C4-2B (cell line): ENCODE data around the gene COL4A1.
A peak's percentile ranks its signal among the peaks of the same experiment; 100 is the strongest.

Source experiments
- H3K27ac ChIP-seq: fragments of 450-650 bp; 2 replicates; pipeline ENCODE4 v1.5.1; 2017
- ZFX ChIP-seq: fragments of 450-650 bp; IDR thresholded peaks from 2 replicates; pipeline ENCODE4 v1.6.1; 2017
- TF ChIP-seq, protein P1 (sequence below): fragments of 450-650 bp; conservative IDR thresholded peaks from 2 replicates; pipeline ENCODE4 v1.5.1; 2017; ENCODE audit warnings: mild to moderate bottlenecking

COL4A1 gene

DNA sequence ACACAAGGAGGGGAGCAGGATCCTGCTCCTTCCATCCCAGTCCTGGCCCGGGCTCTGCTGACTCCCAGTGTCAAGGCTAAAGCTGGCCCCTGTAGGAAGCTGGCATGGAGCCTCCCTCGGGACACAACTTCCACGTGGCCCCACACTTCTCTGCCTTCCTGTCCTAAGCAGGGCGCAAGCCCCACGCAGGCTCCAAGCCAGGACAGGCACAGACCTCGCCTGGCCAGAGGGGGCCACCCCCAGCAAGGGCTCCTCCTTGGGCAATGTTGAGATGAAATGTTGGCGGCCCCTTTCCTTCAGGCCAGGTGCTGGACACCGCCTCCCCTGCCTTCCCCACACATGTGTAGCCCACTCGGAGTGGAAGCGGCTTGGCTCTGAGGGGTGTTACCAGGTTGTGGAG is 66.6 kb downstream of the COL4A1 start:
- TF ChIP-seq ZFX = no peak
- TF ChIP-seq, protein P1, sequence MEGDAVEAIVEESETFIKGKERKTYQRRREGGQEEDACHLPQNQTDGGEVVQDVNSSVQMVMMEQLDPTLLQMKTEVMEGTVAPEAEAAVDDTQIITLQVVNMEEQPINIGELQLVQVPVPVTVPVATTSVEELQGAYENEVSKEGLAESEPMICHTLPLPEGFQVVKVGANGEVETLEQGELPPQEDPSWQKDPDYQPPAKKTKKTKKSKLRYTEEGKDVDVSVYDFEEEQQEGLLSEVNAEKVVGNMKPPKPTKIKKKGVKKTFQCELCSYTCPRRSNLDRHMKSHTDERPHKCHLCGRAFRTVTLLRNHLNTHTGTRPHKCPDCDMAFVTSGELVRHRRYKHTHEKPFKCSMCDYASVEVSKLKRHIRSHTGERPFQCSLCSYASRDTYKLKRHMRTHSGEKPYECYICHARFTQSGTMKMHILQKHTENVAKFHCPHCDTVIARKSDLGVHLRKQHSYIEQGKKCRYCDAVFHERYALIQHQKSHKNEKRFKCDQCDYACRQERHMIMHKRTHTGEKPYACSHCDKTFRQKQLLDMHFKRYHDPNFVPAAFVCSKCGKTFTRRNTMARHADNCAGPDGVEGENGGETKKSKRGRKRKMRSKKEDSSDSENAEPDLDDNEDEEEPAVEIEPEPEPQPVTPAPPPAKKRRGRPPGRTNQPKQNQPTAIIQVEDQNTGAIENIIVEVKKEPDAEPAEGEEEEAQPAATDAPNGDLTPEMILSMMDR = no peak
- no peak overlapping the region for H3K27ac ChIP-seq

DNA sequence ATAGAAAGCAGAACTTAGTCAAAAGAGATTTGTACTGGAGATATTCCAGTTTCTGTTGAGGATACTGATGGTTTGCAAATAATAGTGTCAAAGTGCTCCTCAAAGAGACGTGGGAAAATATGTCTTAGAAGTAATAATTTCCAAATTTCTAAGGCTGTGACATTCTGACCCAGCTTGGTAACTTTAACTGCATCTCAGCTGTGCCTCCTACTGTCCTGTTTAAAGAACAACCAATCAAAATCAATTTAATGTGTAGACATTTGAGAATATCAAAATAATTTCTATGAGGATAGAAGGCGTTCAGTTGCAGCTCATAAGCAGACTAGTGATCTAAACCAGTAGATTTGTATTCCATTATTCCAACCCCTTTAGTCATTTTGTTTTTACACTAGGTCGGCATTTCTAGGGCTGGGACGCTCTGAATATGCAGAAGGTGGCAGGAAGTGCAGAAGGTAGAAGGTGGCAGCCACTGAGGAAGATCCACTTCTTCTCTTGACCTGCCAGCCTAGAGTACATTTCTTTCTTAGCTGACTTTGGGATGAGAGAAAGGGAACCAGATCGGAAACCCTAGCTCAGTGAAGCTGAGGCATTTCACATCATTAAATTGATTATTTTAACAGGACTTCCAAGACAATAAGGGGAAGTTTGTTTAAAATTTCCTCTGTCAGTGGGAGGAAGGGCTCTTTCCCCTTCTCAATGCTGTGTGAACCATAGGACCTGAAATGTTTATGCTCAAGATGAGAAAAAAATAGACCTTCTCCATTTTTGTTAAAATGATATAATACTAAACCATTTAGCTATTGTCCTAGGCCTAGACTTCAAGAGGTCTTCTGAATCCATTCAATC is 67.5 kb downstream of the COL4A1 start:
- TF ChIP-seq ZFX = no peak
- TF ChIP-seq, protein P1 = peak; percentile 15; the same call in 1 of the 2 replicates
- no peak overlapping the region for H3K27ac ChIP-seq

DNA sequence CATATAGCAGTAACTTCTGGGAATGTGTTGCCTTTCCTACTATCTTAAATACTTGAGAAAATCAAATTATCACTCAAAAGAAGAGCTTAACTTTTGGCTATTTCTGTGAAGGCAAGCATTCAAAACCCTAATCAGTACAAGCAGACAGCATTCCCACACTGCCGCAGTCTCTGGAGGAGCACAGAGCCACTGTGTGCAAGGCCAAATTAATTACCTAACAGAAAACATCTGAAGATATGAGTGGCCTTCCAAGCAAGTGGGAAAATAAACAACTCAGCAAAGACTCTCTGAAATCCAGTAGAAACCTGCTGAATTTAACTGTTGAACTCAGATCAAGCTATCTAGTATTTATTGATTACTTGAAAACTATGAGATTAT is 68.2 kb downstream of the COL4A1 start:
- H3K27ac ChIP-seq = no peak overlapping the region

DNA sequence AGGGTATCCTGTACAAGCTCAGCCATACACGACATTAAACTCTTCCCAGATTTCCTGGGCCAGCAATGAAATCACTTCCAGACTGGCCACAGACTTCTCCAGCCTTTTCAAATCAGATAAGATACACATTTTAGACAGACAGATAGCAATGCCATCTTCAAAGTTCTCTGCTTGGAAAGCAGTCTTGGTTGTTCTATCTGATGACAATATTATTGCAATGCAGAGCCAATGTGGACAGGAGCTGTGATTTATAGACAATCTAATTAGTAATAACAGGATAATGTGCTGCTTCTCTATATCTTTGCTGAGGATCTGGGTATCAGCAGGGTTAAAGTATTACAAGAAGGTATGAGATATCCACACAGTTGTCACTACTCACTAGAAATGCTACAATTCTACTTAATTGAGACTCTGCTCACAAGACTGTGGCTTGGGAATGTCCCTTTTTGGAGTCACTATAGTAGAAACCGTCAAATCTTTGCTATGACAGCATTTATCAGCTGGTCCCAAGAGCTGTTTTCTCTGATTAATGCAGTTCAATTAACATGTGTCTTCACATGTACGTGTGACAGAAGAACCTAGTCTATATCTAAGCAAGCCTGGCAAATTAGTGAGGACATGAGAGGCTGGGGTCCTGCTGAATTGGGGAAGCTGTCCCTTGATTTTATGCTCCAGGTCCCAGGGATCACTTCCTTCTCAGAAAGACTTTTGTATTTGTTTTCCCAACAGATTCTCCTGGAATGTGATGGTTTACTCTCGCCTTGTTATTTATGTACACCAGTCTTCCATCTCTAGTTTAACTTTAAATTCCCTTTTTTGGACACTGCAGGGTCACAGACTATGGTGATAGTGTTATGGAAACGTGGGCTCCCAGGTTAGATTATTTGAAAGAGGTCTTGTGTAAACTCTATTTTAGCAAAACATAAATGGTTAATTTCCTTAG is 68.8 kb downstream of the COL4A1 start:
- no peak overlapping the region for H3K27ac ChIP-seq
- TF ChIP-seq, protein P1 = no peak
- no peak for TF ChIP-seq ZFX

More for the DNA sequence above, 68.2 kb downstream of the COL4A1 start:
- no peak for TF ChIP-seq ZFX
- TF ChIP-seq, protein P1 = no peak

DNA sequence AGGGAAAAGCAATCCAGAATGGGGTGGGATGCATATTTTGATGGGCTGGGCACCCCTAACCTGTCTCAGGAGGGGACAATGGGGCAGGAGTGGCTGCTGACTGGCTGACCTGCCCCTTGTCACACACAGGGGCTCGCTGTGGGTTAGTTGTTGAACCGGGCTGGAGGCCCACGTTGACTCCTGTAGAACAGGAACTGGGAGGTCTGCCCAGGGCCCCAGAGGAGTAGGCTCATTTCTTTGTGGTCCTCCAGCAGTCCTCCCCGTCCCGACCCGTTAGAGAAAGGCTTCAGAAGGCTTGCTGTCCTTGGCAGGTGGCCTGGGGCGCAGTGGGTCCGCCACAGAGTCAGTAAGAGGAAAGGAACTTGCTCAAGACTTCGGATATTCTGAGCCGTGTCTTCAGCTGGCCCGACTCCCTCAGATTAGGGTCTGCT is 70.1 kb downstream of the COL4A1 start:
- H3K27ac ChIP-seq = no peak overlapping the region
- TF ChIP-seq, protein P1 = no peak
- TF ChIP-seq ZFX = no peak

DNA sequence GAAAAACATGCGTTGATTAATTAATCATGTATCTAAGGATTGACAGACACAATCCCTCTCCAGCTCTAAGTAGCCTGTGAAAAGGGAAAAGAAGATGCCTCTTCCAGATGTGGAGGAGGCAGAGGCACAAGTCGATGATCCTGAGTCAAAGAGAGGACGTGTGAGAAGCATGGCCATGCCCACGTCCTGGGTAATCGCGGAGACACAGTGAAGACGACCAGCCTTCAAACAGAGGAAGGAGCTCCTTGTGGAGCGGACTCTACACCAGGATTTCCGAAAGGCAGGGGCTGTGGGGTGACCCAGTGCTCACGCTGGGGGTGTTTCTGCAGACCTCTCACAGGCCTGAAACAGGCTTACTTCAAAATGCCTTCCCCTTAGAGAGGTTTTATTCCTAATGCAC is 70.5 kb downstream of the COL4A1 start:
- H3K27ac ChIP-seq = no peak overlapping the region
- TF ChIP-seq, protein P1 = no peak
- TF ChIP-seq ZFX = no peak

DNA sequence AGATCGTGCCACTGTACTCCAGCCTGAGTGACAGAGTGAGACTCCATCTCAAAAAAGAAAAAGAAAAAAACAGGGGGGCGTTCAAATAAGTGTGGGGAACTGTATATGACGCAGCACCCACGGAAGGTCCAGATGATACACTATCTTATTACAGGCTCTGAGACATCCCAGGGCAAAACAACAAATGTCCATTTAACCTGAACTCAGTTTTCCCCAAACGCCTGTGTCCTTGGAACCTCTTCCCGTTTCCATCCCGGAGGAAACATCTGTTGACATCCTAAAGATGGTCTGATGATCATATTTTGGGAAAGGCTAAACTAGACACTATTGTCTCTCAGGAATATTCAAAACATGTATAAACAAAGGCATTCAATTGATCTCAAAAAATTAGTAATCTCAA is 72.4 kb downstream of the COL4A1 start:
- no peak overlapping the region for H3K27ac ChIP-seq
- TF ChIP-seq ZFX = no peak
- TF ChIP-seq, protein P1 = no peak
